Esophagus mucosa (tissue), 1 donor: ENCODE results near the gene KIAA1217. TPM values are rescaled to one million over a fixed set of nuclear protein-coding genes. Genes with fewer than 3 reads are reported as not detected.

Experiments
- ATAC-seq: fragments of 200-7000 bp; cut with Tn5 transposase; one replicate; pipeline ENCODE4 v1.9.1; 2020
- total RNA-seq: library from RNA; stranded (reverse); gene quantifications from one replicate; pipeline ENCODE4 v1.2.4, GENCODE V29; 2023
- donor health status: DM: yes; HTN: yes; CAD: no.

Gene KIAA1217
- 69.4 TPM for total RNA-seq

GRCh38 chr10:24208661-24209431, at the start of gene KIAA1217:
KIAA1217 (plus strand) TSS chr10:24209138; CDS start chr10:24209194, 56 bp downstream.
- ATAC-seq = peak; percentile 76

- no peak for ATAC-seq
Measured at GRCh38 chr10:24162206-24162985, 46.5 kb upstream of the KIAA1217 start.

- ATAC-seq = no peak
Measured at GRCh38 chr10:24163485-24163884, 45.5 kb upstream of the KIAA1217 start.

- ATAC-seq = no peak
Measured at GRCh38 chr10:24168258-24169170, 40.4 kb upstream of the KIAA1217 start.

- ATAC-seq = no peak
Measured at GRCh38 chr10:24170199-24170598, 38.7 kb upstream of the KIAA1217 start.

- ATAC-seq = no peak
Measured at GRCh38 chr10:24172909-24173308, 36.0 kb upstream of the KIAA1217 start.

- no peak for ATAC-seq
Measured at GRCh38 chr10:24174014-24174413, 34.9 kb upstream of the KIAA1217 start.

DNA sequence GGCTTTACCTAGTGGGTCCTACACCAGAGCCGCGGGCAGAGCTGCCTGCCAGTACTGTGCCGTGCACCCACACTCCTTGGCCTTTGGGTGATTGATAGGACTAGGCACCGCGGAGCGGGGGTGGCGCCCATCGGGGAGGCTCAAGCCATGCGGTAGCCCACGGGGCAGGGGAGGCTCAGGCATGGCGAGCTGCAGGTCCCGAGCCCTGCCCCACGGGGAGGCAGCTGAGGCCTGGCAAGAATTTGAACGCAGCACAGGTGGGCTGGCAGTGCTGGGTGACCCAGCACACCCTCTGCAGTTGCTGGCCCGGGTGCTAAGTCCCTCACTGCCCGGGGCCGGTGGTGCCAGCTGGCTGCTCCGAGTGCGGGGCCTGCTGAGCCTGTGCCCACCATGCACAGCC, 32.3 kb upstream of the KIAA1217 start:
- ATAC-seq = no peak

GRCh38 chr10:24177636-24178035, 31.3 kb upstream of the KIAA1217 start:
- no peak for ATAC-seq

DNA sequence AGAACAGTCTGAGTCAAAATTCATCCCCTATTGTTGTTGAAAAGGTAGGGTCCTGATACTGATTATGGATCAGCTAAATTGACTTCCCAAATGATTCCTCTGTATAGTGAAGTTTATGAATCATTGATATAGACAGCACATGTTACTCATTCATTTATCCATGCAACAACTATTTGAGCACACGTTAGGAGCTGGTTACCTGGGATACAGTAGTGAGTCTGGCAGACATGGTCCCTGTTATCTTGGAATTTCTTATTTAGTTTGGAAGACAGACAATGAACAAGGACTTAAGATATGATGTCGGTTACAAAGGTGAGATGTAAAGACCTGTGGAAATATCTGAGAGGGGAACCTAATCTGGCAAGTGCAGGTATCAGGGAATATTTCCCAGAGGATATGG, 28.0 kb upstream of the KIAA1217 start:
- no peak for ATAC-seq

DNA sequence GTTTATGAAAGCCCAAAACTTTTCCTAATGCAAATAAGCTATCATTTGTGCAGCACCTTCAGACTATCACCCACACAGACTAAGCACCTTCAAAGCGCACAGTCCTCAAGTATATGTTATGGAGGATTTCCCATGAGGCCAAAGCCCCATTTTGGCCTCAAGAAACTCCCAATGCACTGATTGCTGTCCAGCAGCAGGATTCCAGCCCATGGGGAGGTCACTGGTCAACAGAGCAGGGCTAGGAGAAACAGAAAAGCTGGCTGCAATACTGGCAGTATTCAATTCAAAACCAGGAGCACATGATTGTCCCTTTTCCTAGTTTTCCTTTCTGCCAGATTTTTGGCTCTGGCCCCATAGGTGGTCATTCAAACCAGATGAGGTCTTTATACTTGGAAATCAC, 24.5 kb upstream of the KIAA1217 start:
- no peak for ATAC-seq

GRCh38 chr10:24193330-24193729, 15.6 kb upstream of the KIAA1217 start:
- ATAC-seq = no peak

GRCh38 chr10:24197263-24197662, 11.7 kb upstream of the KIAA1217 start:
- ATAC-seq = no peak

DNA sequence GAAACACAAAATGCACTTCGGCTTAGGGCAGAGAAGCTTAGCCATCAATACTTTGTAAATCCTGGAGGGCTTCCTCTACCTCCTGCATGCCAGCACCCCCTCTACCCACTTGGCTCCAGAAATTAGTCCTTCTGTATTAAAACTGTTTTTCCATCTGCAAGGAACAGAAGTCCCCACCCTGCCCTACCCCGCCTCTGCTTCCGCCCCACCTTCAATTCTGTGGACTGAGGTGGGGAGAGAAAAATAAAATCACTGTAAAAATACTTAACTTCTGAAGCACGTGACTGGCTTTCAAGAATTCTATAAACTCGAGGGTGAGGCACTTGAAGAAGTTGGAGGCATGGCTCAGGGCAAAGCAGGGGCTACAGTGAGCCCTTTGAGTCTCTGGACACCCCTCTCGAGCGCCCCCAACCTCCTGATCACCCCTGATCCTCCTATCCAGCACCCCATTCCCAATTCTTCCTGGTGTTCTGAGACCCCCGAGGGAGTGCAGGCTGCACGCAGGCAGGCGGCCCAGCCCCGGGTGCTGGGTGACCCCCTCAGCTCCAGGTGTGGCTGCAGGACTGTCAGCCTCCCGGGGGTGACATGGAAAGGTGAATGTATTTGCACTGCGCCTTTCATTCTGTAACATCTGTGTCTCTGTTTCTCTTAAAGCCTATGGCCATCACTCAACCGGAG, 7.3 kb upstream of the KIAA1217 start:
- ATAC-seq = no peak

DNA sequence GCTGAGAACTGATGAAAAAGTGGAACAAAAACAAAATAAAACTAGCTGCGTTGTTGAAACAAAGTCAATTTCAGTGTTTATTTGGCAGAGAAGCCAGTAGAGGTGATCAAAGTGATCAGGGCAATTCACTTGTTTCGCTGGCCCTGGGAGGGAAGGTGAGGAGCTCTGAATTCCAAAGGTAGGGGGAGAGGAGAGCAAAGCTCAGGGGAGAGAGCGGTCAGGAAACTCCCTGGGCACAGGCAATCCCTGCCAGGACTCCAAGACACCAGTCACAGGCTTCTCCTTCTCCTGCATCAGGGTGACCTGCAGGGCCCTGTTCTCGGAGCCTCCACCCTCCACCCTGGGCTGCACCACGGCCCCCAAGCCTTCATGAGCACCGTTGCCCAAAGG, 6.8 kb upstream of the KIAA1217 start:
- ATAC-seq = no peak

DNA sequence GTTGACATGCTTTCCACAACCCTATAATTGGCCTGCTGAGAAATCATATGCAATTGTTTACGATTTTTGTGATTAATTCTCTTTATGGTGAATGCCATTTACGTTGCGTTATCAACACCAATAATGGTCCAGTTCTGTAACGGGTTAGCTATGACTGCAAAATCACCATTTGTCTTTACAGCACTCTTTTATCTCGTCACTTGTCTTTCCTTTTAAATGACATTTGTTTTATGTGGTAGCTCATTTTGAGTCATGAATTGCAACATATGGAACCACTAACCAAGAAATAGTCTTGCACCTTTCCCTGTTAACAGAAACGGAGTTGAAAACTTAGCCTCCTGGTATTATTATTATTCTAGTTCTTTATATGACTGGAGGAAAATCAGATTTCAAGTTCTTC, 3.1 kb upstream of the KIAA1217 start:
- no peak for ATAC-seq

DNA sequence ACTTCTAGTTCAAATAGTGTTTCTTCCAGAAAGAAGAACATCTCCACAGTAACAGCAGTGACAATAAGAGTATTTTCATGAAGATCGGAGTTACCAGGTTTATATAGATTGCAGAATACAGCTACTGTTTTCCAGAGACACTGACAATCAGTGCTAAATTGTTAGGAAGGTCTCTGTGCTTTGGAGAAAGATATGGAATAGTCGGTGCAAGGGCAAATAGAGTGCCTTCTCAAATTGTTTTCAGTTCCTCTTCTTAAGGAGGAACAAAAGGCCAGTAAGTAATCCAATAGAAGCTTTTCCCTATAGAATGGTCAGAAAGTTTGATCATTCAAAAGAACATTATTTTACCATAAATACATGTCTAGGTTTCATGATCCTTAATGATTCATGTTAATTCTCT, 2.6 kb upstream of the KIAA1217 start:
- ATAC-seq = no peak

- no peak for ATAC-seq
Measured at GRCh38 chr10:24206926-24207325, 2.0 kb upstream of the KIAA1217 start.

DNA sequence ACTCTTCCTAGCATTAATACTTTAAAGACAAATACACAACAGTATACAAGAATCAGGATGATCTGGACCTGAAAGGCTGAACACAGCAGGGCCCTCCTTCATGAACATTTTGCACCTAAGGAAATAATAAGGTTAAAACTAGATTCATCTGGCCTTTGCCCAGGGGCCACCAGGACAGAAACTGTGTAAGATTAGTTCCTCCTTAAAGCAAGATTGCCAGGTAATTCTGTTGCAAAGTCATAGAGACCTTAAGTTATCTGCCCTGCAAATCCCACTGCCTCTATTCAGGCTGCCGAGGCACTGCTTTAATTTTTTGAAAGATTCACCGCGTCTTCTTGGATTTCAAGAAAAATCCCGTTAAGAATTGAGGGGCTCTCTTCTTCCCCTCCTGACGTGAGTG, 1.6 kb upstream of the KIAA1217 start:
- ATAC-seq = no peak

DNA sequence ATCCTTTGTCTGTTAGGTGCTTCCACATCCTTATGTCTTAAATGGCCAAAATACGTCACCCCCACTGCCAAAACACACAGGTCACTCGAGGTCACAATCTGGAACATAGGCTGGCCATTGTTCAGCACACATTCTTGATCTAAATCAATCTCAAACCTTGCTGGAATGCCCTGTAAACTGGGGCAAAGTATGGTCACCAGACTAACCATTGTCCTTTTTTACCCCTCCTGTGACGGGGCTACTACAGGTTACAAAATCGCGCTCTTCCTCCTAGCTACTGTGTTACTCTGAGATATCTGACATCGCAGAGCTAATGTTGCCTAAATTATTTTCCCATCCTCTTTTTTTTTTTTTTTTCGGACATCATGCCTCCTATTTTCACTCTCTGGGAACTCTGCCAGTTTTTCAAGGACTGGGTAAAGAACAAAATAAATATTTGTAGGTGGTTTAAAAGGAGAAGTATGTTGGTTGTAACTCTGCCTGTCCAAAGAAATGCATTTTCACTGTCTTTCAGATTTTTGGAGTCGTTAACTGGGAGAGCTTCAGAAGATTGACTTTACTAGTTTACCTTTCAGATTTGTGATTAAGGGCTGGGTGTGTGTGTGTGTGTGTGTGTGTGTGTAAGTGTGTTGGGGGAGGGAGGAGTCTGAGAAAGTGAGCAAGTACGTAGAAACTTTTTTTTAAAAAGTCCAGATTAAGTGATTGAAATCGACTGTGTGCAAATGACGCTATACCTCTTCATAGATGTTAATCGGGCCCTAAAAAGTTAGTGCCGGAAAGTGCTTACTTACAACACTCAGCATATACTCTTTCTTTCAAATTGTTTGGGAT, 942 bp upstream of the KIAA1217 start:
- no peak for ATAC-seq

DNA sequence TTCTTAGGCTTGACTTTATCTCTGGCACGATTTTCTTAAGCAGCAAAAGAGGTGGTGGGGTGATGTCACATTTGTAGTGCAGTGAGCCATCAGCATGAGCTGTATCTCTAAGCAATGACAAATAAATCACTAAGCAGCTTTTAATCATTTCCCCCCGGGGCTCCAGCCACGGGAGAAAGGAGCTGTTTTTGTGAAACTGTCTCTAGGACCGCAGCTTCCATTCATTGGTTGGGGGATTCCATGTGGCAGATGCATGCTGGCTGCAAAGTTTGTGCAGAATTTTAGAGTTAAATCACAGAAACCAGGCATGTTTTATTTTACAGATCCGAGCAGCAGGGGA, 464 bp downstream of the KIAA1217 start:
- ATAC-seq = peak; percentile 42
